ENCODE measurements around the gene AMER2. TPM values are rescaled to one million over a fixed set of nuclear protein-coding genes. Genes with fewer than 3 reads are reported as not detected.

Gene AMER2
- total and polyA plus RNA-seq, 9 of the 15 experiments (the other 6 are each of a cell fraction or from before 2014, with no cell fraction given), result not detected

- intact Hi-C loops (cut with micrococcal nuclease) (no loop called here), in situ Hi-C loops (cut with MboI) (no loop called here)
- H3K27ac ChIP-seq (ENCODE audit: extremely low read depth, low read depth, low read length), result no peak overlapping the region
- 5% methylated on average over 12 of the region's 12 CpGs for WGBS (ENCODE audit: insufficient coverage, low coverage, missing lambda C conversion rate)
- ChIA-PET CTCF (ENCODE audit: low intra/inter-chr PET ratio) (no interaction called here), POLR2A (no interaction called here)
- H3K4me1 ChIP-seq (replicated peaks in 1 of 2; ENCODE audit: control insufficient read depth in 2 of 2, insufficient read depth in 2 of 2, low read length in 2 of 2), result peaks cover 0 to 5% of the 10 kb centered on the region in 2 experiments; a peak in 2 of 5 replicates
- no peak for ATAC-seq
- no TSS peak for BruUV-seq (replicated peaks)
- no peak for DNase-seq (ENCODE audit: extremely low read depth in 1 of 4, low spot score in 3 of 4)
- FAIRE-seq, result no peak
- H3K79me2 ChIP-seq (ENCODE audit: control insufficient read depth, insufficient read depth, low read length), result no peaks in the 10 kb centered on the region
- H3K4me3 ChIP-seq, result no peak overlapping the region
- H3K4me2 ChIP-seq (ENCODE audit: insufficient read depth, low read length), result no peak overlapping the region
- no peaks in the 10 kb centered on the region for H4K20me1 ChIP-seq (replicated peaks; ENCODE audit: control insufficient read depth, insufficient read depth, low read length)
- H3K36me3 ChIP-seq (ENCODE audit: control insufficient read depth, insufficient read depth, low read length), result no peaks in the 10 kb centered on the region
- peaks cover 5 to 26% of the 10 kb centered on the region in 2 experiments; a peak in 3 of 5 replicates for H3K27me3 ChIP-seq (ENCODE audit: control insufficient read depth in 2 of 2, insufficient read depth in 2 of 2, low read length in 2 of 2)
- TF ChIP-seq ZNF165 (CRISPR knock-in tag; IDR thresholded peaks at IDR 0.05; ENCODE audit: borderline replicate concordance), result no peak
- TF ChIP-seq U2AF1 (optimal IDR thresholded peaks at IDR 0.05; ENCODE audit: low read depth, low read length), result no peak
- TF ChIP-seq MXD1 (CRISPR knock-in tag; IDR thresholded peaks at IDR 0.05; ENCODE audit: borderline replicate concordance, poor library complexity, severe bottlenecking), result no peak
- TF ChIP-seq ATF7 (IDR thresholded peaks at IDR 0.05), result no peak
- TF ChIP-seq PBX2 (CRISPR knock-in tag; IDR thresholded peaks at IDR 0.05; ENCODE audit: low read depth), result no peak
- TF ChIP-seq PBX2 (tag; conservative IDR thresholded peaks at IDR 0.05; ENCODE audit: low read depth), result no peak
- no peak overlapping the region for H3K9ac ChIP-seq (ENCODE audit: insufficient read depth in 1 of 2, low read depth in 2 of 2, low read length in 2 of 2)
- H3K9me3 ChIP-seq (replicated peaks; ENCODE audit: control insufficient read depth, insufficient read depth, low read depth, low read length), result no peaks in the 10 kb centered on the region
- no peak overlapping the region for H2AFZ ChIP-seq (ENCODE audit: low read depth, low read length)
- H3K9me1 ChIP-seq (ENCODE audit: control insufficient read depth, insufficient read depth, low read length), result no peaks in the 10 kb centered on the region
Measured at GRCh38 chr13:25169356-25169755, 2.7 kb downstream of the AMER2 start.

All from K562 (cell line).